Stimulated activated CD4-positive, alpha-beta T cell treated with anti-CD3 and anti-CD28 coated beads, Interleukin-4, amount 100 ng/mL, for 1 hour (primary cell): ENCODE results near the gene PREP.

Experiments
- DNase-seq: peaks from one replicate; pipeline ENCODE4 v3.0.0-alpha.2; 2020

The PREP gene

GRCh38 chr6:105391705-105392104 lies 11.2 kb downstream of the PREP start:
- no peak for DNase-seq

GRCh38 chr6:105389543-105389942 lies 13.3 kb downstream of the PREP start:
- DNase-seq: no peak

- no peak for DNase-seq
Observed at GRCh38 chr6:105388392-105388791, 14.5 kb downstream of the PREP start.

GRCh38 chr6:105384004-105384403 lies 18.9 kb downstream of the PREP start:
- no peak for DNase-seq

GRCh38 chr6:105382958-105383357 lies 19.9 kb downstream of the PREP start:
- no peak for DNase-seq

GRCh38 chr6:105382496-105382895 lies 20.4 kb downstream of the PREP start:
- DNase-seq: no peak

- DNase-seq: no peak
Observed at GRCh38 chr6:105380634-105381033, 22.2 kb downstream of the PREP start.

GRCh38 chr6:105375797-105376196 lies 27.1 kb downstream of the PREP start:
- no peak for DNase-seq

- DNase-seq: no peak
Observed at GRCh38 chr6:105374010-105374420, 28.9 kb downstream of the PREP start.

GRCh38 chr6:105373481-105373880 lies 29.4 kb downstream of the PREP start:
- DNase-seq: no peak

GRCh38 chr6:105372849-105373182 lies 30.1 kb downstream of the PREP start:
- DNase-seq: no peak

GRCh38 chr6:105372142-105372848 lies 30.6 kb downstream of the PREP start:
- no peak for DNase-seq

- DNase-seq: no peak
Observed at GRCh38 chr6:105370351-105370750, 32.5 kb downstream of the PREP start.

GRCh38 chr6:105369145-105369544 lies 33.7 kb downstream of the PREP start:
- DNase-seq: no peak

- DNase-seq: no peak
Observed at GRCh38 chr6:105364243-105364642, 38.6 kb downstream of the PREP start.

GRCh38 chr6:105363100-105363754 lies 39.7 kb downstream of the PREP start:
- DNase-seq: no peak

GRCh38 chr6:105359419-105360370 lies 43.2 kb downstream of the PREP start:
- no peak for DNase-seq

GRCh38 chr6:105357165-105357564 lies 45.7 kb downstream of the PREP start:
- no peak for DNase-seq

- DNase-seq: no peak
Observed at GRCh38 chr6:105352037-105352617, 50.8 kb downstream of the PREP start.

GRCh38 chr6:105348897-105349296 lies 54.0 kb downstream of the PREP start:
- no peak for DNase-seq

GRCh38 chr6:105346052-105346451 lies 56.8 kb downstream of the PREP start:
- DNase-seq: no peak

- DNase-seq: no peak
Observed at GRCh38 chr6:105345506-105345905, 57.4 kb downstream of the PREP start.

GRCh38 chr6:105344881-105345370 lies 58.0 kb downstream of the PREP start:
- DNase-seq: no peak
